ENCODE measurements around the gene PDE9A.

PDE9A gene

GRCh38 chr21:42639646-42640152 lies 13.7 kb upstream of the PDE9A start:
- Histone ChIP-seq H3K27me3 (ENCODE audit: insufficient read depth, low read length) (no peaks in the 10 kb centered on the region), H3K9me3 (ENCODE audit: low read length) (no peaks in the 10 kb centered on the region), H3K4me3 (ENCODE audit: low read length) (no peak overlapping the region), H2AFZ (ENCODE audit: low read depth, low read length) (no peak overlapping the region), H3K4me1 (ENCODE audit: insufficient read depth, low read length) (peaks cover 22% of the 10 kb centered on the region), H3K36me3 (ENCODE audit: insufficient read depth, low read length) (no peaks in the 10 kb centered on the region)

- Histone ChIP-seq H3K9me3 (ENCODE audit: low read length) (no peaks in the 10 kb centered on the region), H3K27me3 (ENCODE audit: insufficient read depth, low read length) (no peaks in the 10 kb centered on the region), H3K36me3 (ENCODE audit: insufficient read depth, low read length) (no peaks in the 10 kb centered on the region), H3K4me1 (ENCODE audit: insufficient read depth, low read length) (peaks cover 25% of the 10 kb centered on the region), H2AFZ (ENCODE audit: low read depth, low read length) (no peak overlapping the region), H3K4me3 (ENCODE audit: low read length) (no peak overlapping the region)
Observed at GRCh38 chr21:42640486-42640885, 12.9 kb upstream of the PDE9A start.

GRCh38 chr21:42641311-42642218 lies 11.9 kb upstream of the PDE9A start:
- no peaks in the 10 kb centered on the region for H3K36me3 ChIP-seq (ENCODE audit: insufficient read depth, low read length)
- no peaks in the 10 kb centered on the region for H3K27me3 ChIP-seq (ENCODE audit: insufficient read depth, low read length)
- H3K4me3 ChIP-seq (ENCODE audit: low read length) = peak overlapping the region; percentile 24
- H3K4me1 ChIP-seq (ENCODE audit: insufficient read depth, low read length) = peaks cover 25% of the 10 kb centered on the region
- H2AFZ ChIP-seq (ENCODE audit: low read depth, low read length) = peak overlapping the region; percentile 44
- no peaks in the 10 kb centered on the region for H3K9me3 ChIP-seq (ENCODE audit: low read length)

- Histone ChIP-seq H3K27me3 (ENCODE audit: insufficient read depth, low read length) (no peaks in the 10 kb centered on the region), H2AFZ (ENCODE audit: low read depth, low read length) (no peak overlapping the region), H3K4me1 (ENCODE audit: insufficient read depth, low read length) (peaks cover 25% of the 10 kb centered on the region), H3K4me3 (ENCODE audit: low read length) (no peak overlapping the region), H3K9me3 (ENCODE audit: low read length) (no peaks in the 10 kb centered on the region), H3K36me3 (ENCODE audit: insufficient read depth, low read length) (no peaks in the 10 kb centered on the region)
Observed at GRCh38 chr21:42642219-42642745, 11.1 kb upstream of the PDE9A start.

GRCh38 chr21:42644223-42645208 lies 8.9 kb upstream of the PDE9A start:
- Histone ChIP-seq H2AFZ (ENCODE audit: low read depth, low read length) (no peak overlapping the region), H3K27me3 (ENCODE audit: insufficient read depth, low read length) (no peaks in the 10 kb centered on the region), H3K4me3 (ENCODE audit: low read length) (no peak overlapping the region), H3K36me3 (ENCODE audit: insufficient read depth, low read length) (no peaks in the 10 kb centered on the region), H3K9me3 (ENCODE audit: low read length) (no peaks in the 10 kb centered on the region), H3K4me1 (ENCODE audit: insufficient read depth, low read length) (peaks cover 22% of the 10 kb centered on the region)

- H3K9me3 ChIP-seq (ENCODE audit: low read length) = no peaks in the 10 kb centered on the region
Observed at GRCh38 chr21:42645211-42646075, 8.0 kb upstream of the PDE9A start.

GRCh38 chr21:42646076-42646825 lies 7.2 kb upstream of the PDE9A start:
- H3K36me3 ChIP-seq (ENCODE audit: insufficient read depth, low read length) = no peaks in the 10 kb centered on the region
- H3K9me3 ChIP-seq (ENCODE audit: low read length) = no peaks in the 10 kb centered on the region
- peaks cover 17% of the 10 kb centered on the region for H3K4me1 ChIP-seq (ENCODE audit: insufficient read depth, low read length)
- no peak overlapping the region for H3K4me3 ChIP-seq (ENCODE audit: low read length)
- H3K27me3 ChIP-seq (ENCODE audit: insufficient read depth, low read length) = no peaks in the 10 kb centered on the region
- H2AFZ ChIP-seq (ENCODE audit: low read depth, low read length) = no peak overlapping the region

More at GRCh38 chr21:42645211-42646075, 8.0 kb upstream of the PDE9A start:
- no peaks in the 10 kb centered on the region for H3K27me3 ChIP-seq (ENCODE audit: insufficient read depth, low read length)
- no peaks in the 10 kb centered on the region for H3K36me3 ChIP-seq (ENCODE audit: insufficient read depth, low read length)
- no peak overlapping the region for H3K4me3 ChIP-seq (ENCODE audit: low read length)
- H2AFZ ChIP-seq (ENCODE audit: low read depth, low read length) = no peak overlapping the region
- peaks cover 22% of the 10 kb centered on the region for H3K4me1 ChIP-seq (ENCODE audit: insufficient read depth, low read length)

- H3K36me3 ChIP-seq (ENCODE audit: insufficient read depth, low read length) = no peaks in the 10 kb centered on the region
- H2AFZ ChIP-seq (ENCODE audit: low read depth, low read length) = no peak overlapping the region
- no peak overlapping the region for H3K4me3 ChIP-seq (ENCODE audit: low read length)
- H3K4me1 ChIP-seq (ENCODE audit: insufficient read depth, low read length) = peaks cover 11% of the 10 kb centered on the region
- no peaks in the 10 kb centered on the region for H3K27me3 ChIP-seq (ENCODE audit: insufficient read depth, low read length)
- H3K9me3 ChIP-seq (ENCODE audit: low read length) = no peaks in the 10 kb centered on the region
Observed at GRCh38 chr21:42646836-42647235, 6.6 kb upstream of the PDE9A start.

- H2AFZ ChIP-seq (ENCODE audit: low read depth, low read length) = no peak overlapping the region
- no peaks in the 10 kb centered on the region for H3K36me3 ChIP-seq (ENCODE audit: insufficient read depth, low read length)
- peaks cover 17% of the 10 kb centered on the region for H3K4me1 ChIP-seq (ENCODE audit: insufficient read depth, low read length)
- no peaks in the 10 kb centered on the region for H3K27me3 ChIP-seq (ENCODE audit: insufficient read depth, low read length)
- H3K4me3 ChIP-seq (ENCODE audit: low read length) = no peak overlapping the region
- H3K9me3 ChIP-seq (ENCODE audit: low read length) = no peaks in the 10 kb centered on the region
Observed at GRCh38 chr21:42648606-42649005, 4.8 kb upstream of the PDE9A start.

GRCh38 chr21:42649122-42650032 lies 4.0 kb upstream of the PDE9A start:
- no peak overlapping the region for H3K4me3 ChIP-seq (ENCODE audit: low read length)
- H3K36me3 ChIP-seq (ENCODE audit: insufficient read depth, low read length) = no peaks in the 10 kb centered on the region
- no peak overlapping the region for H2AFZ ChIP-seq (ENCODE audit: low read depth, low read length)
- no peaks in the 10 kb centered on the region for H3K27me3 ChIP-seq (ENCODE audit: insufficient read depth, low read length)
- no peaks in the 10 kb centered on the region for H3K9me3 ChIP-seq (ENCODE audit: low read length)
- H3K4me1 ChIP-seq (ENCODE audit: insufficient read depth, low read length) = peaks cover 14% of the 10 kb centered on the region

- H2AFZ ChIP-seq (ENCODE audit: low read depth, low read length) = no peak overlapping the region
- H3K4me1 ChIP-seq (ENCODE audit: insufficient read depth, low read length) = peaks cover 14% of the 10 kb centered on the region
- no peak overlapping the region for H3K4me3 ChIP-seq (ENCODE audit: low read length)
- no peaks in the 10 kb centered on the region for H3K36me3 ChIP-seq (ENCODE audit: insufficient read depth, low read length)
- no peaks in the 10 kb centered on the region for H3K9me3 ChIP-seq (ENCODE audit: low read length)
- no peaks in the 10 kb centered on the region for H3K27me3 ChIP-seq (ENCODE audit: insufficient read depth, low read length)
Observed at GRCh38 chr21:42650033-42650370, 3.4 kb upstream of the PDE9A start.

All from neuron (in vitro differentiated cells).